Ovary (tissue), 9 donors: ENCODE measurements around the gene ITGB7. TPM values are rescaled to one million over a fixed set of nuclear protein-coding genes. Genes with fewer than 3 reads are reported as not detected.

ENCODE experiments used
- DNase-seq, 5 donors: peaks; one replicate each; pipeline ENCODE4 v3.0.0-alpha.2; 2019 to 2020
- H3K27ac ChIP-seq, 2 donors: fragments of 200-600 bp; one replicate each; pipeline versions ENCODE4 v1.5.1 to v1.8.0; 2019 to 2022
- H3K27me3 ChIP-seq: fragments of 200-600 bp; one replicate; pipeline ENCODE4 v1.8.0; 2022
- H3K36me3 ChIP-seq: fragments of 200-600 bp; sonication (generic); one replicate; pipeline ENCODE4 v1.5.1; 2019
- H3K4me1 ChIP-seq: one replicate; pipeline ENCODE4 v1.8.1; 2013; ENCODE audit warnings: mild to moderate bottlenecking, moderate library complexity; ENCODE audit not compliant: insufficient read depth
- H3K4me3 ChIP-seq: fragments of 200-600 bp; sonication (generic); one replicate; pipeline ENCODE4 v1.5.1; 2017
- H3K9me3 ChIP-seq, 2 donors: fragments of 200-600 bp in 1 of 2; sonication (generic) in 1 of 2; one replicate each; pipeline versions ENCODE4 v1.5.1 to v1.8.1; 2013 to 2019; ENCODE audit warnings: mild to moderate bottlenecking in 1 of 2, moderate library complexity in 1 of 2
- EP300 ChIP-seq: sonication (generic); formaldehyde crosslinking; IDR thresholded peaks from one replicate; pipeline ENCODE4 v1.6.1; 2017; ENCODE audit warnings: antibody characterized with exemption
- POLR2A ChIP-seq: fragments of 450-650 bp; IDR thresholded peaks from one replicate; pipeline ENCODE4 v1.6.1; 2017; ENCODE audit warnings: antibody characterized with exemption, mild to moderate bottlenecking, moderate library complexity
- whole genome bisulfite sequencing, 3 donors: extraction: QIAGEN DNeasy Blood & Tissue Kit in 1 of 3; methylation state at CpG; one replicate each; pipeline versions ENCODE4 v1.1.5 to v1.1.7; 2013 to 2017; 5-methylcytosine and 5-hydroxymethylcytosine counted together
- intact Hi-C, 4 donors: fragments of 100-400 bp; cut with DNase I; formaldehyde crosslinking; loops; one replicate each; pipeline versions ENCODE4 v1.11.0 to v1.15.1; 2022 to 2023
- polyA plus RNA-seq, 2 donors: library from polyadenylated mRNA; stranded (reverse); fragments of 200-250 nt in 1 of 2; fragments of 350-450 nt in 1 of 2; fragmentation: Illumina TruSeq in 1 of 2; extraction: RNeasy Lipid Tissue Mini Kit (QIAGEN cat#74804) in 1 of 2; gene quantifications; one replicate each; pipeline ENCODE4 v1.2.3, GENCODE V29; 2013 to 2014
- total RNA-seq, 7 donors: library from RNA; depleted of rRNA in 2 of 7; stranded (reverse); fragments of >200 nt in 2 of 7; fragmentation: NEBNext Ultra II Directional in 3 of 7; extraction: Animal tissue kit (Norgen Biotek cat#: 25700) in 3 of 7; gene quantifications; one replicate each; pipeline versions ENCODE4 v1.1.0 to v1.2.4, GENCODE V29; 2016 to 2023
- TF ChIP-seq, protein P1 (sequence below), 3 donors: fragments of 450-650 bp in 2 of 3; fragments of 200-600 bp in 1 of 3; IDR thresholded peaks; one replicate each; pipeline versions ENCODE4 v1.5.1 to v1.8.0; 2016 to 2022; ENCODE audit warnings: antibody characterized with exemption in 3 of 3, mild to moderate bottlenecking in 1 of 3
- donor health status: DM: no; HTN: no; CAD: no; lungs with moderate emphysema.
- donor health status: DM: no; HTN: no; CAD: no.
- donor health status: Bipolar disorder and iron deficiency.
- donor health status: DM: yes; HTN: yes; CAD: no.
- donor health status: DM: no; HTN: no; CAD: no.
- donor health status: DM: yes; HTN: yes; CAD: no.

Gene ITGB7
- total and polyA plus RNA-seq, 9 donors = 0.45 to 3.1 (median 1.7) TPM

DNA sequence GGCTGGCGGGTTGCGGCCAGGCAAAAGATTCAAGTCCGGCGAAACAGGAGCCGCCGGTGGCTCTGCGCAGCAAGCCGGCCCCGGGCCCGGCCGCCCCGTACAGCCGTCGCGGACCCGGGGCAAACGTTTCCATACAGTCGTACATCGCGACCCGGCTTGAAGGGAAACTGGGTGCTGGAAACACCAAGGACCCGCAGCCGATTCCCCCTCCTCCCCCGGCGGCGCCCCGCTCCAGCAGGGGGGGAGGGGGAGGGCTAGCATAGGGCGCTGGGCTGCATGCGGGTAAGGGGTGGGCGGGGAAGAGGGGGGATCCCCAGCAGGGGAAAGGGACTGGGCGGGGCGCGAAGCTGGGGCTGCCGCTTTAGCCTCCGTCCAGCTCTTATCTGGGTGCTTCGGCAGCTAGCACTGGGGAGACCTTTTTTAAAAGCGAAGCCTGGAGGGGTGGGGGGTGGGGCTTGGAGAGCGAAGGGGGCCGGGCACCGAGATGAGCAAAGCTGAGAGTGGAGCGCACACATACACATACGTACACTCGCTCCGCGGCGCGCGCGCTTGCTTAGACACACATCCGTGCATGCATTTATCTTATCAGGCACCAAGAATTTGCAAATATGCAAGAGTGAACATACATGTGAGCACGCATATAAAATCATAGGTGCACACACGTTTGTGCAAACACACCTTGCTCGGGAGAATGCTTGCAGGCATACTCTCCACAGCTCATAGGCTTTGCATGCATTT is 13.1 kb upstream of the ITGB7 start:
- H3K36me3 ChIP-seq = no peaks in the 10 kb centered on the region
- TF ChIP-seq EP300 = no peak
- no peak for TF ChIP-seq POLR2A
- TF ChIP-seq, protein P1, sequence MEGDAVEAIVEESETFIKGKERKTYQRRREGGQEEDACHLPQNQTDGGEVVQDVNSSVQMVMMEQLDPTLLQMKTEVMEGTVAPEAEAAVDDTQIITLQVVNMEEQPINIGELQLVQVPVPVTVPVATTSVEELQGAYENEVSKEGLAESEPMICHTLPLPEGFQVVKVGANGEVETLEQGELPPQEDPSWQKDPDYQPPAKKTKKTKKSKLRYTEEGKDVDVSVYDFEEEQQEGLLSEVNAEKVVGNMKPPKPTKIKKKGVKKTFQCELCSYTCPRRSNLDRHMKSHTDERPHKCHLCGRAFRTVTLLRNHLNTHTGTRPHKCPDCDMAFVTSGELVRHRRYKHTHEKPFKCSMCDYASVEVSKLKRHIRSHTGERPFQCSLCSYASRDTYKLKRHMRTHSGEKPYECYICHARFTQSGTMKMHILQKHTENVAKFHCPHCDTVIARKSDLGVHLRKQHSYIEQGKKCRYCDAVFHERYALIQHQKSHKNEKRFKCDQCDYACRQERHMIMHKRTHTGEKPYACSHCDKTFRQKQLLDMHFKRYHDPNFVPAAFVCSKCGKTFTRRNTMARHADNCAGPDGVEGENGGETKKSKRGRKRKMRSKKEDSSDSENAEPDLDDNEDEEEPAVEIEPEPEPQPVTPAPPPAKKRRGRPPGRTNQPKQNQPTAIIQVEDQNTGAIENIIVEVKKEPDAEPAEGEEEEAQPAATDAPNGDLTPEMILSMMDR (IDR thresholded peaks at IDR 0.05) = no peak
- peak overlapping the region; percentile 79 for H3K4me3 ChIP-seq
- peak overlapping the region; percentile 57 to 99 for H3K27ac ChIP-seq
- peak in 4 of 5 donors; percentile 54 to 74 (median 68) for DNase-seq
- intact Hi-C loops = loop anchor here in 2 of 4 donors (5.0 kb wide), 2 partner anchors 32 to 282 kb away; partner anchors contain the start of gene TARBP2 (in 1 of the 2)
- no peaks in the 10 kb centered on the region for H3K27me3 ChIP-seq
- peaks cover 21% of the 10 kb centered on the region for H3K4me1 ChIP-seq
- 0 to 1% (median 1%) methylated on average over 50 to 52 of the region's 53 CpGs for WGBS, 3 donors
- no peaks in the 10 kb centered on the region for H3K9me3 ChIP-seq

DNA sequence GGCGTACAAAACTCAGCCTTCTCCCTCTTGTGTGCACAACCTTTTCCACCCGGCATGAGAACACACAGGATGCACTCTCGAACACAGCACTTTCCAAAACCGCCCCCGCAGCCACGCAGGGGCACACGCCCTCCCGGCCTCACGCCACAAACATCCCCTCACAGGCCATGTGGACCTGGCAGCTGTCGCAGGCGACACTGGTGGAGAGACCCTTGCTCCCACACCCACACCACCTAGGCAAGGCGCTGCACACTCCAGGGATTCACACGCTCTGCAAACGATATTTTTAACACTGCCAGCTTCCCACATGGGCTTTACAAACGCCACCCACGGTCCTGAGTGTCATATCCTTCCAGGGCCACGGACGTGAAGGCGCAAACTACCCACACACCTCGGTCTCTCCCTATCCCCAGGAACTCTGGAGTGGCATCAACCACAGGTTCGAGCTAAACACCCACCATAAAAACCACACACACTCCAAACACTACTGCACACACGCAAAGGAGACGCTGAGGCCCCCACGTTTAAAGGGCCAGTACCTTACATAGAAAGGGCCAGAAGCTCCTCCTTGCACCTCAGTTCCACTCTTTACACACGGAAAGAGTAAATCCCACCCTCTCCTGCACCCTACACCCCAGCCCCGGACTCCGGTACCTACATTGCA is 12.4 kb upstream of the ITGB7 start:
- Histone ChIP-seq H3K27ac (peak overlapping the region; percentile 49 to 99), H3K9me3 (no peaks in the 10 kb centered on the region), H3K4me3 (peak overlapping the region; percentile 79), H3K27me3 (no peaks in the 10 kb centered on the region), H3K4me1 (peaks cover 21% of the 10 kb centered on the region), H3K36me3 (no peaks in the 10 kb centered on the region)
- intact Hi-C loops = loop anchor here in 2 of 4 donors (5.0 kb wide), 2 partner anchors 33 to 283 kb away; partner anchors contain the start of gene TARBP2 (in 1 of the 2)
- peak in 2 of 5 donors; percentile 56 to 61 for DNase-seq
- TF ChIP-seq EP300 (no peak), POLR2A (no peak)
- TF ChIP-seq, protein P1 (IDR thresholded peaks at IDR 0.05) = no peak
- 0 to 1% (median 0%) methylated on average over 27 of the region's 27 CpGs for WGBS, 3 donors

DNA sequence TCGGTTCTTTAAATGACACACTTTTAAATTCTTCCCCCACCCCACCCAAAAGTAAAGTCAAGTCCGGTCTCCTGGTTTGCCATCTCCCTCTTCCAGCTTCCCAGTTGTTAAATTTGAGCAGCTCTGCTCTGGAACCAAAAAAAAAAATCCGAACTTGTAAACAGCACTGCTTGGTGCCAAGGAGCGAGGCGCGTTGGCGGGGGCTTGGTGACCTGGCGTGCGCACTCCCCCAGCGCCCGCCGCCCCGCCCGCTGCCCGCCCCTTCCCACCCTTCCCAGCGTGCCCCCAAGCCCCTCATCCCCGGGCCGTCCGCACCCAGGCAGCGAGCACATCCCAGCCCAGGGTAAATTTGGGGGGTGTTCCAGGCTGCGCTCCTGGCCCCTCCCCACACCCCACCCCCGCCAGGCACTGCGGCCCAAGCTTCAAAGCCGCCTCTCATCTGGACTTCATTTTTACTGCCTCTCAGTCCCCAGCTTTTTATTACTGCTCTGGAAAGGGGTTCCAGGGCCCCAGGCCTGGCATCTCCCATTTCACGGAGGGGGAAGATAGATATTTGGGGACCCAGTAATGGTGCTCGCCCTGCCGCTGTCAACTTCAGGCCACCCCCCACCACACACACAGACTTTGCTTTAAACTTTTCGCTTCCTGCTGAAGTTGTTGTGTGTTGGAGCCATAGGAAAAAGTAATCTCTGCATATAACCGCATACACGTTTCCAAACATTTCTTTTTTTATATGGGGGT is 11.7 kb upstream of the ITGB7 start:
- WGBS, 3 donors = 2 to 11% (median 7%) methylated on average over 30 of the region's 30 CpGs

More for the DNA sequence above, 11.7 kb upstream of the ITGB7 start:
- peak overlapping the region; percentile 49 to 99 for H3K27ac ChIP-seq
- H3K9me3 ChIP-seq = no peaks in the 10 kb centered on the region
- H3K4me3 ChIP-seq = peak overlapping the region; percentile 79
- peak in 4 of 5 donors; percentile 43 to 71 (median 65) for DNase-seq
- H3K36me3 ChIP-seq = no peaks in the 10 kb centered on the region
- no peaks in the 10 kb centered on the region for H3K27me3 ChIP-seq
- TF ChIP-seq EP300 (no peak), POLR2A (no peak)
- TF ChIP-seq, protein P1 (IDR thresholded peaks at IDR 0.05) = no peak
- peaks cover 21% of the 10 kb centered on the region for H3K4me1 ChIP-seq
- intact Hi-C loops = loop anchor here in 2 of 4 donors (5.0 kb wide), 2 partner anchors 34 to 284 kb away; partner anchors contain the start of gene TARBP2 (in 1 of the 2)
